Esophagus squamous epithelium (tissue), 4 donors: ENCODE data around the gene IER2.

Experiments
- POLR2A ChIP-seq, 4 donors: fragments of 450-650 bp; IDR thresholded peaks; one replicate each; pipeline ENCODE4 v1.6.1; 2017; ENCODE audit warnings: antibody characterized with exemption in 4 of 4, mild to moderate bottlenecking in 4 of 4, moderate library complexity in 3 of 4
- TF ChIP-seq, protein P1 (sequence below), 6 experiments: fragments of 450-650 bp in 4 of 6; fragments of 200-600 bp in 2 of 6; sonication (generic) in 2 of 6; IDR thresholded peaks; one replicate each; pipeline ENCODE4 v1.5.1; 2016 to 2019; ENCODE audit warnings: antibody characterized with exemption in 6 of 6, mild to moderate bottlenecking in 4 of 6, moderate library complexity in 4 of 6

DNA sequence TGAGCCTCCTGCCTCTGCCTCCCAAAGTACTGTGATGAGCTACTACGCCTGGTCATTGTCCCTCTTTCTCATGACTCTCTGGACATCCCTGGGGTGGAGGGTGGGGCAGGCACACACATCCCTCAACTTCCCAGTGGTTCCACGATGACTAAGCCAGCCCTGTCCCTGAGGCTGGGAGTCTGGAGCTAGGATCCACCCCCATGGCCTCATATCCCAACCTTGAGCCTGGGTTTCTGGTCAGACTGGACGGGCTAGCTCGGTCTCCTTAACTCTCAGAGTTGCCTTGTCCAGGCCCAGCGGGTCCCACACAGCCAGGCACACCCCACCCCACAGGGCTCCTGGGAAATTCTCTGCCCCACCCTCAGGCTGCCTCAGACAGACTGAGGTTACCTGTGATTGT, 19.6 kb downstream of the IER2 start:
- no peak for TF ChIP-seq POLR2A (IDR thresholded peaks at IDR 0.05)
- TF ChIP-seq, protein P1, sequence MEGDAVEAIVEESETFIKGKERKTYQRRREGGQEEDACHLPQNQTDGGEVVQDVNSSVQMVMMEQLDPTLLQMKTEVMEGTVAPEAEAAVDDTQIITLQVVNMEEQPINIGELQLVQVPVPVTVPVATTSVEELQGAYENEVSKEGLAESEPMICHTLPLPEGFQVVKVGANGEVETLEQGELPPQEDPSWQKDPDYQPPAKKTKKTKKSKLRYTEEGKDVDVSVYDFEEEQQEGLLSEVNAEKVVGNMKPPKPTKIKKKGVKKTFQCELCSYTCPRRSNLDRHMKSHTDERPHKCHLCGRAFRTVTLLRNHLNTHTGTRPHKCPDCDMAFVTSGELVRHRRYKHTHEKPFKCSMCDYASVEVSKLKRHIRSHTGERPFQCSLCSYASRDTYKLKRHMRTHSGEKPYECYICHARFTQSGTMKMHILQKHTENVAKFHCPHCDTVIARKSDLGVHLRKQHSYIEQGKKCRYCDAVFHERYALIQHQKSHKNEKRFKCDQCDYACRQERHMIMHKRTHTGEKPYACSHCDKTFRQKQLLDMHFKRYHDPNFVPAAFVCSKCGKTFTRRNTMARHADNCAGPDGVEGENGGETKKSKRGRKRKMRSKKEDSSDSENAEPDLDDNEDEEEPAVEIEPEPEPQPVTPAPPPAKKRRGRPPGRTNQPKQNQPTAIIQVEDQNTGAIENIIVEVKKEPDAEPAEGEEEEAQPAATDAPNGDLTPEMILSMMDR (IDR thresholded peaks at IDR 0.05), result no peak
